Measurements from ENCODE around the gene EPYC.

The EPYC gene

DNA sequence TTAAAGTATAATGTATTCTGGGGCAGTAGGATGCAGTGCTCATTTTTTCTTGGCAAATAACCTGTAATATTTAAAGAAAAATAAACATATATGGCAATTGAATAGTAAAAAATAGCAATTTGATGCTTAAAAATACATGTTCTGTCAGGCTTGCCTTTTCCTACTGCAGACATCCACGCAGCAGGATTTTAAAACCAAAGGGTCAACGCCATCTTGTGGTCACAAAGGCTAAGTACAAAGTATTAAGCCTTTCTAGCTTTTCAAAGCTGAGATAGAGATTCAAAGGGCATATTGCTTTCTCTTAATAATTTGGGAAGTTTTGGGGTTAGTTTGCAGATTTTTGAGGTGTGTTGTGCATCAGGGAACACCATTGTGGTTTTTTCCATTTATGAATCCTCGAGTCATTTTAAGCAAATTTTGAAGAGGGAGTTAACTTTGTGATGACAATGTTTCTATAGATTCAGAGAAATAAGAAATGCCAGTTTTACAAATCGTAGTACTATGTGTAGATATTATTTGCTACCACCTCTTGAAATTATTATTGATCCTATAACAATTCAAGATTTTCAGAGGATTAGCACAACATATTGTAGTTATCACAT is 45.1 kb downstream of the EPYC start:
- Histone ChIP-seq H3K4me3 (ENCODE audit: low read length in 2 of 2) (no peak overlapping the region), H3K4me1 (ENCODE audit: control insufficient read depth, insufficient read depth, low read length) (no peaks in the 10 kb centered on the region), H3K27me3 (ENCODE audit: control insufficient read depth in 1 of 2, insufficient read depth in 2 of 2, low read length in 2 of 2) (no peaks in the 10 kb centered on the region), H3K9ac (ENCODE audit: low read length in 2 of 2) (no peak overlapping the region), H3K27ac (ENCODE audit: low read length) (no peak overlapping the region), H3K9me3 (ENCODE audit: control insufficient read depth in 2 of 2, low read length in 2 of 2) (no peaks in the 10 kb centered on the region), H3K36me3 (ENCODE audit: control insufficient read depth in 2 of 2, insufficient read depth in 2 of 2, low read length in 2 of 2) (no peaks in the 10 kb centered on the region)

DNA sequence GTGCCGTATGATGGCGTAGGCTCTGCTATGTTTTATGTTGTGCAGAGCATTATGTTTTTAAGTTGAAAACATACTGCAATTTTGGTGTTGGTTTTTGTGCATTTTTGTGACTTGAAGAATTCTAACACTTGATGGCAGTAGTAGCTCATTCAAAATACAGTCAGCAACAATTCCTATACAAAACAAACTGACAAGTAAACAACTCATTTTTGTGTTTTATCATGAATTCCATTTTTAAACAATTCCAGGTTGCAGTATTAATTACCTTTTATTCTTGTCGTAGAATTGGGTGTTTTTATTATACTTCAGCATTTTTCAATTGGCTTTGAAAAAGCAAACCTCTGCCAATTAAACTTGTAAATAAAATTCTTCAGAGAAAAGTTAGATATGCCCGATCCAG is 45.7 kb downstream of the EPYC start:
- no peaks in the 10 kb centered on the region for H3K9me3 ChIP-seq (ENCODE audit: control insufficient read depth in 2 of 2, low read length in 2 of 2)
- H3K4me3 ChIP-seq (ENCODE audit: low read length in 2 of 2) = no peak overlapping the region
- H3K4me1 ChIP-seq (ENCODE audit: control insufficient read depth, insufficient read depth, low read length) = no peaks in the 10 kb centered on the region
- H3K36me3 ChIP-seq (ENCODE audit: control insufficient read depth in 2 of 2, insufficient read depth in 2 of 2, low read length in 2 of 2) = no peaks in the 10 kb centered on the region
- H3K27ac ChIP-seq (ENCODE audit: low read length) = no peak overlapping the region
- H3K9ac ChIP-seq (ENCODE audit: low read length in 2 of 2) = no peak overlapping the region
- H3K27me3 ChIP-seq (ENCODE audit: control insufficient read depth in 1 of 2, insufficient read depth in 2 of 2, low read length in 2 of 2) = no peaks in the 10 kb centered on the region

- no peaks in the 10 kb centered on the region for H3K36me3 ChIP-seq (ENCODE audit: control insufficient read depth in 2 of 2, insufficient read depth in 2 of 2, low read length in 2 of 2)
- no peak overlapping the region for H3K4me3 ChIP-seq (ENCODE audit: low read length in 2 of 2)
- no peaks in the 10 kb centered on the region for H3K9me3 ChIP-seq (ENCODE audit: control insufficient read depth in 2 of 2, low read length in 2 of 2)
- H3K4me1 ChIP-seq (ENCODE audit: control insufficient read depth, insufficient read depth, low read length) = no peaks in the 10 kb centered on the region
- no peaks in the 10 kb centered on the region for H3K27me3 ChIP-seq (ENCODE audit: control insufficient read depth in 1 of 2, insufficient read depth in 2 of 2, low read length in 2 of 2)
- H3K9ac ChIP-seq (ENCODE audit: low read length in 2 of 2) = no peak overlapping the region
- H3K27ac ChIP-seq (ENCODE audit: low read length) = no peak overlapping the region
Observed at GRCh38 chr12:90958347-90958746, 46.4 kb downstream of the EPYC start.

GRCh38 chr12:90954921-90955320 is 49.9 kb downstream of the EPYC start, which contains the start of gene CCER1:
Gene CCER1, minus strand, starts transcription at chr12:90955176. Its CDS starts 434 bp downstream, at chr12:90954742.
- H3K36me3 ChIP-seq (ENCODE audit: control insufficient read depth in 2 of 2, insufficient read depth in 2 of 2, low read length in 2 of 2) = no peaks in the 10 kb centered on the region
- H3K4me3 ChIP-seq (ENCODE audit: low read length in 2 of 2) = no peak within 1 kb of the TSS
- no peak within 1 kb of the TSS for H3K9ac ChIP-seq (ENCODE audit: low read length in 2 of 2)
- H3K9me3 ChIP-seq (ENCODE audit: control insufficient read depth in 2 of 2, low read length in 2 of 2) = no peaks in the 10 kb centered on the region
- H3K27me3 ChIP-seq (ENCODE audit: control insufficient read depth in 1 of 2, insufficient read depth in 2 of 2, low read length in 2 of 2) = no peaks in the 10 kb centered on the region
- H3K4me1 ChIP-seq (ENCODE audit: control insufficient read depth, insufficient read depth, low read length) = no peaks in the 10 kb centered on the region
- no peak within 1 kb of the TSS for H3K27ac ChIP-seq (ENCODE audit: low read length)

- Histone ChIP-seq H3K27ac (ENCODE audit: low read length) (no peak overlapping the region), H3K9me3 (ENCODE audit: control insufficient read depth in 2 of 2, low read length in 2 of 2) (no peaks in the 10 kb centered on the region), H3K27me3 (ENCODE audit: control insufficient read depth in 1 of 2, insufficient read depth in 2 of 2, low read length in 2 of 2) (no peaks in the 10 kb centered on the region), H3K36me3 (ENCODE audit: control insufficient read depth in 2 of 2, insufficient read depth in 2 of 2, low read length in 2 of 2) (no peaks in the 10 kb centered on the region), H3K9ac (ENCODE audit: low read length in 2 of 2) (no peak overlapping the region), H3K4me3 (ENCODE audit: low read length in 2 of 2) (no peak overlapping the region), H3K4me1 (ENCODE audit: control insufficient read depth, insufficient read depth, low read length) (no peaks in the 10 kb centered on the region)
Observed at GRCh38 chr12:90954428-90954827, 50.3 kb downstream of the EPYC start.

- Histone ChIP-seq H3K9me3 (ENCODE audit: control insufficient read depth in 2 of 2, low read length in 2 of 2) (no peaks in the 10 kb centered on the region), H3K4me1 (ENCODE audit: control insufficient read depth, insufficient read depth, low read length) (no peaks in the 10 kb centered on the region), H3K27me3 (ENCODE audit: control insufficient read depth in 1 of 2, insufficient read depth in 2 of 2, low read length in 2 of 2) (no peaks in the 10 kb centered on the region), H3K27ac (ENCODE audit: low read length) (no peak overlapping the region), H3K4me3 (ENCODE audit: low read length in 2 of 2) (no peak overlapping the region), H3K9ac (ENCODE audit: low read length in 2 of 2) (no peak overlapping the region), H3K36me3 (ENCODE audit: control insufficient read depth in 2 of 2, insufficient read depth in 2 of 2, low read length in 2 of 2) (no peaks in the 10 kb centered on the region)
Observed at GRCh38 chr12:90953956-90954421, 50.8 kb downstream of the EPYC start.

DNA sequence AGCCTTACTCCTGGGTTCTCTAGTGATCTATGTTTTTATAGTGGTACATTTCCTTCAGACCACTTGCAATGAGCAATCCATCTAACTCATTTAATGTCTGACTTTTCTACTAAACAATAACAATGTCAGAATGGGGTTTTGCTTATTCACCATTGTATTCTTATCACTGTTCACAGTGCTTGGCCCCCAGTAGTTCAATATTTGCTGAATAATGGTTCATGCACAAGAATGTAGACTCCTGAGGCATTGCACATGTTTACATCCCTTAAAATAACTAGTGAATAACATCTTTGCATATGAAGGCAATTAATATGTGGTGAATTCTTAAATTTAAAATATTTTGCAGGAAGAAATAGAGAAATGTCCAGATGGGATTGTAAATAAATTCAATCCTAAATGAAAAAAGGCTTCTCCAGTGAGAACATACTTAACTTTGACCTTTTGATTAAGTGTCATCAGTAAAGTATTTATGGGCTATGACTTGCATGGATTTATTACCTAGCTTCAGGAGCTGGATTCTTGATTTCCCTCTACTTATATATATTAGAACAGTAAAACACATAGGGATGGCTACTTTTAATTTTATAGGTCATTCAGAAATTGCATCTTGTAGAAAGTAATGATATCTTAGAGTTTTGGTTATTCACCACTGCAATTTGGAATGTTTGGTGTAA is 53.2 kb downstream of the EPYC start:
- H3K36me3 ChIP-seq (ENCODE audit: control insufficient read depth in 2 of 2, insufficient read depth in 2 of 2, low read length in 2 of 2) = no peaks in the 10 kb centered on the region

GRCh38 chr12:90947869-90948268 is 56.9 kb downstream of the EPYC start:
- Histone ChIP-seq H3K36me3 (ENCODE audit: control insufficient read depth in 2 of 2, insufficient read depth in 2 of 2, low read length in 2 of 2) (no peaks in the 10 kb centered on the region), H3K4me1 (ENCODE audit: control insufficient read depth, insufficient read depth, low read length) (no peaks in the 10 kb centered on the region), H3K9ac (ENCODE audit: low read length in 2 of 2) (no peak overlapping the region), H3K27me3 (ENCODE audit: control insufficient read depth in 1 of 2, insufficient read depth in 2 of 2, low read length in 2 of 2) (no peaks in the 10 kb centered on the region), H3K27ac (ENCODE audit: low read length) (no peak overlapping the region), H3K9me3 (ENCODE audit: control insufficient read depth in 2 of 2, low read length in 2 of 2) (no peaks in the 10 kb centered on the region), H3K4me3 (ENCODE audit: low read length in 2 of 2) (no peak overlapping the region)

More for the DNA sequence above, 53.2 kb downstream of the EPYC start:
- H3K9me3 ChIP-seq (ENCODE audit: control insufficient read depth in 2 of 2, low read length in 2 of 2) = no peaks in the 10 kb centered on the region
- H3K9ac ChIP-seq (ENCODE audit: low read length in 2 of 2) = no peak overlapping the region
- H3K4me3 ChIP-seq (ENCODE audit: low read length in 2 of 2) = no peak overlapping the region
- H3K27ac ChIP-seq (ENCODE audit: low read length) = no peak overlapping the region
- no peaks in the 10 kb centered on the region for H3K4me1 ChIP-seq (ENCODE audit: control insufficient read depth, insufficient read depth, low read length)
- H3K27me3 ChIP-seq (ENCODE audit: control insufficient read depth in 1 of 2, insufficient read depth in 2 of 2, low read length in 2 of 2) = no peaks in the 10 kb centered on the region

DNA sequence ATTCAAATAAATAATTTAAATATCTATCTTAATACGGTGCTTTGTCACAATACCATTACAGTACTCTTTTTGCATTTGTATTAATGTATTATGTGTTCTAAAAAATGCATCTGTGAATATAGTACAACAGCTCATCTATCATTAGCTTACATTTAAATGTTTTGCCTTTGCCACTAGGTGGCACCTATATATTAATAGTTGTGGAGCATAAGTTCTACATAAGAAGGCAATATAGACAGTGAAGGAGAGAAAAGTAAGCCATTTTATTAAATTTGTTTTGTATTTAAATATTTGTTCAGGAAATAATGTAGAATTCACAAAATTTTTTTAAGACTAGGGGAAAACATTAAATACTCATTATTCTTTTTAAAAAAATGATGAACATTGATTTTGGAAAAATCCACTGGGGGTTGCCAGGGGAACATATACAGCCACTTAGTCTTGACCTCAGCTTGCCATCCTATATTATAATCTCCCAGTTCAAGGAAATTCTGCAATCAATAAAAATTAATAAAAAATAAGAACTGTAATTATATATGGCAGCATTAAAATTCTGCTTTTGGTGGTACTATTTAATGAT is 59.6 kb downstream of the EPYC start:
- no peak overlapping the region for H3K27ac ChIP-seq (ENCODE audit: low read length)
- H3K4me3 ChIP-seq (ENCODE audit: low read length in 2 of 2) = no peak overlapping the region
- no peak overlapping the region for H3K9ac ChIP-seq (ENCODE audit: low read length in 2 of 2)
- no peaks in the 10 kb centered on the region for H3K36me3 ChIP-seq (ENCODE audit: control insufficient read depth in 2 of 2, insufficient read depth in 2 of 2, low read length in 2 of 2)
- H3K4me1 ChIP-seq (ENCODE audit: control insufficient read depth, insufficient read depth, low read length) = no peaks in the 10 kb centered on the region
- no peaks in the 10 kb centered on the region for H3K27me3 ChIP-seq (ENCODE audit: control insufficient read depth in 1 of 2, insufficient read depth in 2 of 2, low read length in 2 of 2)
- no peaks in the 10 kb centered on the region for H3K9me3 ChIP-seq (ENCODE audit: control insufficient read depth in 2 of 2, low read length in 2 of 2)

DNA sequence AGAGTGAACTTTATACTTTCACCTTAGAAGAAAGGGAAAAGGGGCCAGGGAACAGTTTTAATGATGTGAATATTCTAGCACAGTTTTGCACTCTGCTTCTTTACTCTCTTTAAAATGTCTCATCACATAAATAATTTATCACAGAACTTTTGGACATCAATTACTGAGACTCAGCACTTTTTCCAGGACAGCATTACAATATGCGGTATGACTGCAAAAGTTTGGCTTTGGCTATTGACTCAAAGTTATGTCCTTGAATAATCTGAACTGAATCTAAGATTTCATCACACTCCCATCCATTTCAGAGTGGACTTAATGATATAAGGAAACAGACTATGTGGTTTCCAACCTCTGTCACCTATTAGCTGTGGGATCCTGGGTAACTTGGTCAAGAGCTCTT is 61.5 kb downstream of the EPYC start:
- no peaks in the 10 kb centered on the region for H3K27me3 ChIP-seq (ENCODE audit: control insufficient read depth in 1 of 2, insufficient read depth in 2 of 2, low read length in 2 of 2)
- H3K4me1 ChIP-seq (ENCODE audit: control insufficient read depth, insufficient read depth, low read length) = no peaks in the 10 kb centered on the region
- no peak overlapping the region for H3K4me3 ChIP-seq (ENCODE audit: low read length in 2 of 2)
- H3K36me3 ChIP-seq (ENCODE audit: control insufficient read depth in 2 of 2, insufficient read depth in 2 of 2, low read length in 2 of 2) = no peaks in the 10 kb centered on the region
- no peak overlapping the region for H3K9ac ChIP-seq (ENCODE audit: low read length in 2 of 2)
- no peaks in the 10 kb centered on the region for H3K9me3 ChIP-seq (ENCODE audit: control insufficient read depth in 2 of 2, low read length in 2 of 2)
- H3K27ac ChIP-seq (ENCODE audit: low read length) = no peak overlapping the region

Data from stomach smooth muscle (tissue), 2 donors.